ENCODE measurements around the gene CRHR2. TPM values are rescaled to one million over a fixed set of nuclear protein-coding genes. Genes with fewer than 3 reads are reported as not detected.

Gene CRHR2
- total and polyA plus RNA-seq, 2 of the 13 experiments (the other 11 are each of a cell fraction or from before 2014, with no cell fraction given) = not detected

- TF ChIP-seq, protein P1, sequence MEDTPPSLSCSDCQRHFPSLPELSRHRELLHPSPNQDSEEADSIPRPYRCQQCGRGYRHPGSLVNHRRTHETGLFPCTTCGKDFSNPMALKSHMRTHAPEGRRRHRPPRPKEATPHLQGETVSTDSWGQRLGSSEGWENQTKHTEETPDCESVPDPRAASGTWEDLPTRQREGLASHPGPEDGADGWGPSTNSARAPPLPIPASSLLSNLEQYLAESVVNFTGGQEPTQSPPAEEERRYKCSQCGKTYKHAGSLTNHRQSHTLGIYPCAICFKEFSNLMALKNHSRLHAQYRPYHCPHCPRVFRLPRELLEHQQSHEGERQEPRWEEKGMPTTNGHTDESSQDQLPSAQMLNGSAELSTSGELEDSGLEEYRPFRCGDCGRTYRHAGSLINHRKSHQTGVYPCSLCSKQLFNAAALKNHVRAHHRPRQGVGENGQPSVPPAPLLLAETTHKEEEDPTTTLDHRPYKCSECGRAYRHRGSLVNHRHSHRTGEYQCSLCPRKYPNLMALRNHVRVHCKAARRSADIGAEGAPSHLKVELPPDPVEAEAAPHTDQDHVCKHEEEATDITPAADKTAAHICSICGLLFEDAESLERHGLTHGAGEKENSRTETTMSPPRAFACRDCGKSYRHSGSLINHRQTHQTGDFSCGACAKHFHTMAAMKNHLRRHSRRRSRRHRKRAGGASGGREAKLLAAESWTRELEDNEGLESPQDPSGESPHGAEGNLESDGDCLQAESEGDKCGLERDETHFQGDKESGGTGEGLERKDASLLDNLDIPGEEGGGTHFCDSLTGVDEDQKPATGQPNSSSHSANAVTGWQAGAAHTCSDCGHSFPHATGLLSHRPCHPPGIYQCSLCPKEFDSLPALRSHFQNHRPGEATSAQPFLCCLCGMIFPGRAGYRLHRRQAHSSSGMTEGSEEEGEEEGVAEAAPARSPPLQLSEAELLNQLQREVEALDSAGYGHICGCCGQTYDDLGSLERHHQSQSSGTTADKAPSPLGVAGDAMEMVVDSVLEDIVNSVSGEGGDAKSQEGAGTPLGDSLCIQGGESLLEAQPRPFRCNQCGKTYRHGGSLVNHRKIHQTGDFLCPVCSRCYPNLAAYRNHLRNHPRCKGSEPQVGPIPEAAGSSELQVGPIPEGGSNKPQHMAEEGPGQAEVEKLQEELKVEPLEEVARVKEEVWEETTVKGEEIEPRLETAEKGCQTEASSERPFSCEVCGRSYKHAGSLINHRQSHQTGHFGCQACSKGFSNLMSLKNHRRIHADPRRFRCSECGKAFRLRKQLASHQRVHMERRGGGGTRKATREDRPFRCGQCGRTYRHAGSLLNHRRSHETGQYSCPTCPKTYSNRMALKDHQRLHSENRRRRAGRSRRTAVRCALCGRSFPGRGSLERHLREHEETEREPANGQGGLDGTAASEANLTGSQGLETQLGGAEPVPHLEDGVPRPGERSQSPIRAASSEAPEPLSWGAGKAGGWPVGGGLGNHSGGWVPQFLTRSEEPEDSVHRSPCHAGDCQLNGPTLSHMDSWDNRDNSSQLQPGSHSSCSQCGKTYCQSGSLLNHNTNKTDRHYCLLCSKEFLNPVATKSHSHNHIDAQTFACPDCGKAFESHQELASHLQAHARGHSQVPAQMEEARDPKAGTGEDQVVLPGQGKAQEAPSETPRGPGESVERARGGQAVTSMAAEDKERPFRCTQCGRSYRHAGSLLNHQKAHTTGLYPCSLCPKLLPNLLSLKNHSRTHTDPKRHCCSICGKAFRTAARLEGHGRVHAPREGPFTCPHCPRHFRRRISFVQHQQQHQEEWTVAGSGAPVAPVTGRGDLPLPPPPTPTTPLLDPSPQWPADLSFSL (CRISPR knock-in tag; IDR thresholded peaks at IDR 0.05) = no peak
- TF ChIP-seq HNF4A (CRISPR knock-in tag; IDR thresholded peaks at IDR 0.05) = no peak
- TF ChIP-seq TAF15 (IDR thresholded peaks at IDR 0.05; ENCODE audit: low read depth, low read length, poor library complexity, severe bottlenecking) = no peak
- TF ChIP-seq ZNF383 (CRISPR knock-in tag; IDR thresholded peaks at IDR 0.05; ENCODE audit: borderline replicate concordance) = no peak
- TF ChIP-seq, protein P2, sequence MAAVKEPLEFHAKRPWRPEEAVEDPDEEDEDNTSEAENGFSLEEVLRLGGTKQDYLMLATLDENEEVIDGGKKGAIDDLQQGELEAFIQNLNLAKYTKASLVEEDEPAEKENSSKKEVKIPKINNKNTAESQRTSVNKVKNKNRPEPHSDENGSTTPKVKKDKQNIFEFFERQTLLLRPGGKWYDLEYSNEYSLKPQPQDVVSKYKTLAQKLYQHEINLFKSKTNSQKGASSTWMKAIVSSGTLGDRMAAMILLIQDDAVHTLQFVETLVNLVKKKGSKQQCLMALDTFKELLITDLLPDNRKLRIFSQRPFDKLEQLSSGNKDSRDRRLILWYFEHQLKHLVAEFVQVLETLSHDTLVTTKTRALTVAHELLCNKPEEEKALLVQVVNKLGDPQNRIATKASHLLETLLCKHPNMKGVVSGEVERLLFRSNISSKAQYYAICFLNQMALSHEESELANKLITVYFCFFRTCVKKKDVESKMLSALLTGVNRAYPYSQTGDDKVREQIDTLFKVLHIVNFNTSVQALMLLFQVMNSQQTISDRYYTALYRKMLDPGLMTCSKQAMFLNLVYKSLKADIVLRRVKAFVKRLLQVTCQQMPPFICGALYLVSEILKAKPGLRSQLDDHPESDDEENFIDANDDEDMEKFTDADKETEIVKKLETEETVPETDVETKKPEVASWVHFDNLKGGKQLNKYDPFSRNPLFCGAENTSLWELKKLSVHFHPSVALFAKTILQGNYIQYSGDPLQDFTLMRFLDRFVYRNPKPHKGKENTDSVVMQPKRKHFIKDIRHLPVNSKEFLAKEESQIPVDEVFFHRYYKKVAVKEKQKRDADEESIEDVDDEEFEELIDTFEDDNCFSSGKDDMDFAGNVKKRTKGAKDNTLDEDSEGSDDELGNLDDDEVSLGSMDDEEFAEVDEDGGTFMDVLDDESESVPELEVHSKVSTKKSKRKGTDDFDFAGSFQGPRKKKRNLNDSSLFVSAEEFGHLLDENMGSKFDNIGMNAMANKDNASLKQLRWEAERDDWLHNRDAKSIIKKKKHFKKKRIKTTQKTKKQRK (IDR thresholded peaks at IDR 0.05; ENCODE audit: low read length) = no peak
- TF ChIP-seq DNMT3B (CRISPR knock-in tag; conservative IDR thresholded peaks at IDR 0.05) = no peak
- TF ChIP-seq FOXA3 (CRISPR knock-in tag; IDR thresholded peaks at IDR 0.05) = no peak
- no peak for TF ChIP-seq ZBTB20 (CRISPR knock-in tag; IDR thresholded peaks at IDR 0.05; ENCODE audit: borderline replicate concordance, low read depth)
Observed at GRCh38 chr7:30722671-30723070, 40.4 kb upstream of the CRHR2 start (continued).
